ENCODE measurements around the gene MXRA8. TPM values are rescaled to one million over a fixed set of nuclear protein-coding genes. Genes with fewer than 3 reads are reported as not detected.
"Not testable (repeated sequence)": the region's sequence is repeated elsewhere in the genome, so short reads cannot be mapped to it uniquely, and the experiment has no call there.

MXRA8 gene
- total RNA-seq, 1 donor = 735 TPM

- H3K36me3 ChIP-seq (ENCODE audit: insufficient read depth, low read length) = peaks cover 6% of the 10 kb centered on the region
- H3K4me2 ChIP-seq (ENCODE audit: insufficient read depth, low read length) = peak overlapping the region; percentile 33
- peaks cover 4% of the 10 kb centered on the region for H3K9me3 ChIP-seq (ENCODE audit: low read depth, low read length)
- H3K27me3 ChIP-seq (ENCODE audit: insufficient read depth, low read length) = no peaks in the 10 kb centered on the region
- H3K27ac ChIP-seq (ENCODE audit: low read depth, low read length) = no peak overlapping the region
- DNase-seq (ENCODE audit: insufficient read length, low spot score, missing footprints) = peak; percentile 47
- H3K79me2 ChIP-seq (ENCODE audit: insufficient read depth, low read length) = peaks cover 32% of the 10 kb centered on the region
- peaks cover 25% of the 10 kb centered on the region for H3K4me1 ChIP-seq (ENCODE audit: insufficient read depth, low read length)
- TF ChIP-seq, protein P1, sequence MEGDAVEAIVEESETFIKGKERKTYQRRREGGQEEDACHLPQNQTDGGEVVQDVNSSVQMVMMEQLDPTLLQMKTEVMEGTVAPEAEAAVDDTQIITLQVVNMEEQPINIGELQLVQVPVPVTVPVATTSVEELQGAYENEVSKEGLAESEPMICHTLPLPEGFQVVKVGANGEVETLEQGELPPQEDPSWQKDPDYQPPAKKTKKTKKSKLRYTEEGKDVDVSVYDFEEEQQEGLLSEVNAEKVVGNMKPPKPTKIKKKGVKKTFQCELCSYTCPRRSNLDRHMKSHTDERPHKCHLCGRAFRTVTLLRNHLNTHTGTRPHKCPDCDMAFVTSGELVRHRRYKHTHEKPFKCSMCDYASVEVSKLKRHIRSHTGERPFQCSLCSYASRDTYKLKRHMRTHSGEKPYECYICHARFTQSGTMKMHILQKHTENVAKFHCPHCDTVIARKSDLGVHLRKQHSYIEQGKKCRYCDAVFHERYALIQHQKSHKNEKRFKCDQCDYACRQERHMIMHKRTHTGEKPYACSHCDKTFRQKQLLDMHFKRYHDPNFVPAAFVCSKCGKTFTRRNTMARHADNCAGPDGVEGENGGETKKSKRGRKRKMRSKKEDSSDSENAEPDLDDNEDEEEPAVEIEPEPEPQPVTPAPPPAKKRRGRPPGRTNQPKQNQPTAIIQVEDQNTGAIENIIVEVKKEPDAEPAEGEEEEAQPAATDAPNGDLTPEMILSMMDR (IDR thresholded peaks at IDR 0.05; ENCODE audit: extremely low read depth, low read depth, low read length) = no peak
- peaks cover 17% of the 10 kb centered on the region for H4K20me1 ChIP-seq (ENCODE audit: insufficient read depth, low read length)
- no peak overlapping the region for H3K4me3 ChIP-seq (ENCODE audit: insufficient read depth, low read length)
- no peak overlapping the region for H2AFZ ChIP-seq (ENCODE audit: low read length)
Observed at GRCh38 chr1:1370771-1371300, 12.5 kb upstream of the MXRA8 start.

GRCh38 chr1:1370094-1370493, 11.7 kb upstream of the MXRA8 start:
- H3K4me3 ChIP-seq (ENCODE audit: insufficient read depth, low read length); H2AFZ ChIP-seq (ENCODE audit: low read length); H3K4me2 ChIP-seq (ENCODE audit: insufficient read depth, low read length); H3K27ac ChIP-seq (ENCODE audit: low read depth, low read length); DNase-seq (ENCODE audit: insufficient read length, low spot score, missing footprints); H3K27me3 ChIP-seq (ENCODE audit: insufficient read depth, low read length); H3K9me3 ChIP-seq (ENCODE audit: low read depth, low read length); H3K36me3 ChIP-seq (ENCODE audit: insufficient read depth, low read length): not testable (repeated sequence)
- peaks cover 25% of the 10 kb centered on the region for H3K4me1 ChIP-seq (ENCODE audit: insufficient read depth, low read length)
- H3K79me2 ChIP-seq (ENCODE audit: insufficient read depth, low read length) = peaks cover 32% of the 10 kb centered on the region
- H4K20me1 ChIP-seq (ENCODE audit: insufficient read depth, low read length) = peaks cover 17% of the 10 kb centered on the region

DNA sequence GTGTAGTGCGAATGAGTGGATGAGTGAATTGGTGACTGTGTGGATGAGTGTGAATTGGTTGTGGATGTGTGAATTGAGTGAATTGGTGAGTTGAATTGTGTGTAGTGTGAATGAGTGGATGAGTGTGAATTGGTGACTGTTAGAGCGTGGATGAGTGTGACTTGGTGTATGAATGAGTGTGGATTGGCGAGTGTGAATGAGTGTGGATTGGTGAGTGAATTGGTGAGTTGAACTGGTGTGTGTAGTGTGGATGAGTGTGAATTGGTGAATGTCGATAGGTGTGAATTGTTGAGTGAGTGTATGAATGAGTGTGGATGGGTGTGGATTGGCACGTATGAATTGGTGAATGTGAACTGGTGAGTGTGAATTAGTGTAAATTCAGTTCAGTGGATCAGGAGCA, 9.0 kb upstream of the MXRA8 start:
- Histone ChIP-seq H3K4me2 (ENCODE audit: insufficient read depth, low read length) (no peak overlapping the region), H3K27ac (ENCODE audit: low read depth, low read length) (no peak overlapping the region), H3K36me3 (ENCODE audit: insufficient read depth, low read length) (no peaks in the 10 kb centered on the region), H4K20me1 (ENCODE audit: insufficient read depth, low read length) (peaks cover 9% of the 10 kb centered on the region), H3K4me1 (ENCODE audit: insufficient read depth, low read length) (peaks cover 16% of the 10 kb centered on the region), H2AFZ (ENCODE audit: low read length) (no peak overlapping the region), H3K4me3 (ENCODE audit: insufficient read depth, low read length) (no peak overlapping the region), H3K9me3 (ENCODE audit: low read depth, low read length) (peaks cover 4% of the 10 kb centered on the region), H3K27me3 (ENCODE audit: insufficient read depth, low read length) (no peaks in the 10 kb centered on the region), H3K79me2 (ENCODE audit: insufficient read depth, low read length) (peaks cover 6% of the 10 kb centered on the region)
- no peak for DNase-seq (ENCODE audit: insufficient read length, low spot score, missing footprints)
- TF ChIP-seq, protein P1 (IDR thresholded peaks at IDR 0.05; ENCODE audit: extremely low read depth, low read depth, low read length) = no peak

GRCh38 chr1:1366699-1367066, 8.3 kb upstream of the MXRA8 start:
- Histone ChIP-seq H3K27me3 (ENCODE audit: insufficient read depth, low read length) (no peaks in the 10 kb centered on the region), H3K27ac (ENCODE audit: low read depth, low read length) (no peak overlapping the region), H3K9me3 (ENCODE audit: low read depth, low read length) (peaks cover 4% of the 10 kb centered on the region), H3K4me1 (ENCODE audit: insufficient read depth, low read length) (peaks cover 19% of the 10 kb centered on the region), H3K4me3 (ENCODE audit: insufficient read depth, low read length) (no peak overlapping the region), H2AFZ (ENCODE audit: low read length) (no peak overlapping the region), H3K4me2 (ENCODE audit: insufficient read depth, low read length) (no peak overlapping the region), H3K36me3 (ENCODE audit: insufficient read depth, low read length) (no peaks in the 10 kb centered on the region), H3K79me2 (ENCODE audit: insufficient read depth, low read length) (peaks cover 1% of the 10 kb centered on the region), H4K20me1 (ENCODE audit: insufficient read depth, low read length) (peaks cover 3% of the 10 kb centered on the region)
- TF ChIP-seq, protein P1 (IDR thresholded peaks at IDR 0.05; ENCODE audit: extremely low read depth, low read depth, low read length) = no peak
- no peak for DNase-seq (ENCODE audit: insufficient read length, low spot score, missing footprints)

Measured in osteoblast (primary cell).